IMR-90 (cell line): Measurements from ENCODE around the gene PSMD4. TPM values are rescaled to one million over a fixed set of nuclear protein-coding genes. Genes with fewer than 3 reads are reported as not detected.

Experiments used
- ATAC-seq: fragments of 200-7000 bp; cut with Tn5 transposase; 2 replicates; pipeline ENCODE4 v1.9.1; 2020; ENCODE audit warnings: low read depth, mild to moderate bottlenecking, moderate library complexity
- BruUV-seq: library from RNA; stranded (reverse); fragments of 400-500 nt; replicated peaks from 2 replicates; lab custom pipeline; 2021; lab: Mats Ljungman, UMichigan
- CTCF ChIA-PET: fragments of 300-600 bp; formaldehyde crosslinking; extraction: SDS; loops from one replicate; lab custom pipeline; 2021; ENCODE audit warnings: antibody characterized with exemption; lab: Yijun Ruan, JAX
- POLR2A ChIA-PET: fragments of 300-600 bp; sonication (Branson Sonifier 250); formaldehyde crosslinking; loops from one replicate; lab custom pipeline; 2022; ENCODE audit warnings: antibody characterized with exemption; ENCODE audit not compliant: unreplicated experiment; lab: Charles Lee
- DNase-seq: peaks from one replicate; pipeline ENCODE4 v3.0.0; 2013
- H2AFZ ChIP-seq: replicated peaks from 2 replicates; pipeline ENCODE3; 2013; ENCODE audit warnings: low read length, mild to moderate bottlenecking; ENCODE audit not compliant: poor library complexity
- H2AK5ac ChIP-seq: 2 replicates; pipeline ENCODE4 v1.6.1; 2013; ENCODE audit warnings: low read depth, low read length, inconsistent platforms
- H2AK9ac ChIP-seq: replicated peaks from 2 replicates; pipeline ENCODE3; 2013; ENCODE audit warnings: mild to moderate bottlenecking, low read depth, low read length, moderate library complexity; ENCODE audit not compliant: poor library complexity
- H2BK120ac ChIP-seq: 2 replicates; pipeline ENCODE4 v1.6.1; 2013; ENCODE audit warnings: low read depth, low read length, inconsistent platforms
- H2BK15ac ChIP-seq: 3 replicates; pipeline ENCODE4 v1.6.1; 2013; ENCODE audit warnings: low read depth, low read length, inconsistent platforms
- H2BK20ac ChIP-seq: 2 replicates; pipeline ENCODE4 v1.6.1; 2013; ENCODE audit warnings: low read depth, mild to moderate bottlenecking, inconsistent platforms, low read length, moderate library complexity
- H2BK5ac ChIP-seq: 2 replicates; pipeline ENCODE4 v1.6.1; 2013; ENCODE audit warnings: mild to moderate bottlenecking, low read depth, low read length, inconsistent platforms; ENCODE audit not compliant: poor library complexity, severe bottlenecking
- H3K14ac ChIP-seq: replicated peaks from 2 replicates; pipeline ENCODE4 v1.6.1; 2013; ENCODE audit warnings: low read depth, low read length, inconsistent platforms
- H3K18ac ChIP-seq: 2 replicates; pipeline ENCODE4 v1.6.1; 2013; ENCODE audit warnings: low read depth, low read length, control low read depth
- H3K23ac ChIP-seq: 2 replicates; pipeline ENCODE4 v1.6.1; 2013; ENCODE audit warnings: low read depth, low read length, inconsistent platforms
- H3K27ac ChIP-seq: 2 replicates; pipeline ENCODE4 v1.5.1; 2013; ENCODE audit warnings: mild to moderate bottlenecking, control low read depth, low read length; ENCODE audit not compliant: insufficient read depth
- H3K27me3 ChIP-seq: 2 replicates; pipeline ENCODE4 v1.6.1; 2013; ENCODE audit warnings: low read length; ENCODE audit not compliant: control insufficient read depth, insufficient read depth
- H3K36me3 ChIP-seq: 2 replicates; pipeline ENCODE4 v1.6.1; 2013; ENCODE audit warnings: low read length, mixed read lengths; ENCODE audit not compliant: control insufficient read depth, insufficient read depth
- H3K4ac ChIP-seq: 2 replicates; pipeline ENCODE4 v1.6.1; 2013; ENCODE audit warnings: low read depth, low read length, inconsistent platforms
- H3K4me1 ChIP-seq: 2 replicates; pipeline ENCODE4 v1.6.1; 2013; ENCODE audit warnings: low read length, mixed read lengths; ENCODE audit not compliant: control insufficient read depth, insufficient read depth
- H3K4me2 ChIP-seq: 2 replicates; pipeline ENCODE4 v1.6.1; 2013; ENCODE audit warnings: low read depth, mild to moderate bottlenecking, control low read depth, low read length, moderate library complexity
- H3K4me3 ChIP-seq: 2 replicates; pipeline ENCODE4 v1.5.1; 2013; ENCODE audit warnings: low read depth, mild to moderate bottlenecking, control low read depth, low read length, moderate library complexity; ENCODE audit not compliant: insufficient read depth
- H3K56ac ChIP-seq: 2 replicates; pipeline ENCODE4 v1.6.1; 2013; ENCODE audit warnings: low read length, inconsistent platforms; ENCODE audit not compliant: insufficient read depth; ENCODE audit errors: extremely low read depth
- H3K79me1 ChIP-seq, 2 experiments: 2 replicates each; pipeline ENCODE4 v1.6.1; 2013; ENCODE audit warnings: low read length in 2 of 2, inconsistent platforms in 1 of 2, low read depth in 1 of 2
- H3K9ac ChIP-seq: 2 replicates; pipeline ENCODE4 v1.6.1; 2013; ENCODE audit warnings: low read depth, low read length, control low read depth
- H3K9me1 ChIP-seq: 2 replicates; pipeline ENCODE4 v1.6.1; 2013; ENCODE audit warnings: low read length, inconsistent platforms; ENCODE audit not compliant: insufficient read depth
- H3K9me3 ChIP-seq: 2 replicates; pipeline ENCODE4 v1.6.1; 2013; ENCODE audit warnings: low read length; ENCODE audit not compliant: control insufficient read depth, insufficient read depth
- H4K20me1 ChIP-seq: 2 replicates; pipeline ENCODE4 v1.6.1; 2013; ENCODE audit warnings: low read length, inconsistent platforms; ENCODE audit not compliant: insufficient read depth
- H4K5ac ChIP-seq: 2 replicates; pipeline ENCODE4 v1.6.1; 2013; ENCODE audit warnings: mild to moderate bottlenecking, low read depth, low read length, control low read depth
- H4K8ac ChIP-seq, 2 experiments: 2 replicates each; pipeline ENCODE4 v1.6.1; 2013; ENCODE audit warnings: low read depth in 2 of 2, low read length in 2 of 2, control low read depth in 1 of 2, inconsistent platforms in 1 of 2
- H4K91ac ChIP-seq: 2 replicates; pipeline ENCODE4 v1.6.1; 2013; ENCODE audit warnings: low read depth, low read length, inconsistent platforms; ENCODE audit not compliant: insufficient read depth
- BHLHE40 ChIP-seq: fragments of 150-350 bp; IDR thresholded peaks from 2 replicates; pipeline ENCODE4 v1.6.1; 2016; ENCODE audit warnings: mild to moderate bottlenecking, low read depth, low read length
- RAD21 ChIP-seq: IDR thresholded peaks from 2 replicates; pipeline ENCODE4 v1.6.1; 2012; ENCODE audit warnings: low read length, improper control_type of control experiment
- whole genome bisulfite sequencing, 2 experiments: methylation state at CpG; one replicate each; pipeline versions ENCODE4 v1.1.5 to v1.1.7; 2013; ENCODE audit warnings: missing lambda C conversion rate in 2 of 2; ENCODE audit not compliant: insufficient read length in 1 of 2; ENCODE audit errors: extremely low coverage in 2 of 2; 5-methylcytosine and 5-hydroxymethylcytosine counted together
- dilution Hi-C: fragments of 300-500 bp; cut with HindIII; formaldehyde crosslinking; loops from one replicate; pipeline ENCODE4 v1.14.3; 2018; ENCODE audit warnings: low sequenced_read_pairs; ENCODE audit not compliant: unreplicated experiment
- in situ Hi-C: fragments of 300-500 bp; cut with MboI; formaldehyde crosslinking; loops from 3 replicates; pipeline ENCODE4 v1.14.3; 2019; ENCODE audit warnings: low sequenced_read_pairs, inconsistent platforms, mixed read lengths
- intact Hi-C: fragments of 100-400 bp; cut with micrococcal nuclease; formaldehyde crosslinking; loops from 2 replicates; pipeline ENCODE4 v1.10.0; 2022
- polyA plus RNA-seq, 3 experiments: library from polyadenylated mRNA; depleted of rRNA; stranded (reverse); fragments of >200 nt; gene quantifications; 2 replicates each; pipeline ENCODE4 v1.2.3, GENCODE V29; 2012; ENCODE audit warnings: low replicate concordance in 1 of 3
- total RNA-seq: library from RNA; depleted of rRNA; stranded (reverse); fragments of >200 nt; gene quantifications from 2 replicates; pipeline ENCODE4 v1.2.3, GENCODE V29; 2012

The PSMD4 gene
- total and polyA plus RNA-seq, 2 of the 4 experiments (the other 2 are of a cell fraction), result 289 to 314 TPM

DNA sequence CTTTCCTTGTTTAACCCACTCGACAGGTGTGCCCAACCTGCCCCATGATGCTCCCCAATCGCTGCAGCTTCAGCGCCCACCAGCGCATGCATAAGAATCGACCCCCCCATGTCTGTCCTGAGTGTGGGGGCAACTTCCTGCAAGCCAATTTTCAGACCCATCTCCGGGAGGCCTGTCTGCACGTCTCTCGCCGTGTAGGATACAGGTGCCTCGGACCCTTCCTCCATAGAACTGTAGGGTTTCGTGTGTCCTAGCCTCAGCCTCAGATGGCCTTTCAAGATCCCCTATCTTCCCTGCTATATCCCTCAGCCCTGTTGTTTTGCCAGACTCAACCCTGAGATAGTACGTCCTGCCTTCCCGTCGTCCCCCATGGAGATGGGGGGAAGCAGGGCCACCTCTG lies 34.0 kb downstream of the PSMD4 start:
- no peak overlapping the region for H3K4me2 ChIP-seq
- H3K56ac ChIP-seq, result no peak overlapping the region
- H3K79me1 ChIP-seq, result peaks cover 16 to 66% of the 10 kb centered on the region in 2 experiments
- H4K20me1 ChIP-seq, result peaks cover 34% of the 10 kb centered on the region
- H3K9me1 ChIP-seq, result no peaks in the 10 kb centered on the region
- H4K91ac ChIP-seq, result no peak overlapping the region
- H3K4me1 ChIP-seq, result peaks cover 5% of the 10 kb centered on the region; the same call in 1 of the 2 replicates
- H4K5ac ChIP-seq, result no peak overlapping the region
- dilution Hi-C loops, result no loop called here
- H4K8ac ChIP-seq, result no peak overlapping the region
- TF ChIP-seq RAD21 (no peak), BHLHE40 (no peak)
- H2BK5ac ChIP-seq, result no peak overlapping the region
- ChIA-PET POLR2A (no interaction called here), CTCF (no interaction called here)
- no peak for ATAC-seq
- WGBS, 2 experiments, result 96% methylated on average over 8 of the region's 14 CpGs; no CpG with 5 or more reads in 1 of the 2 experiments
- no peaks in the 10 kb centered on the region for H3K27me3 ChIP-seq
- no peak overlapping the region for H2AK9ac ChIP-seq
- H3K9ac ChIP-seq, result no peak overlapping the region
- no peak for DNase-seq
- no TSS peak for BruUV-seq
- H3K18ac ChIP-seq, result no peak overlapping the region
- H2AFZ ChIP-seq, result peak overlapping the region; percentile 17
- no peak overlapping the region for H2BK15ac ChIP-seq
- intact Hi-C loops, result no loop called here
- H2BK20ac ChIP-seq, result no peak overlapping the region
- no peak overlapping the region for H2BK120ac ChIP-seq
- H3K14ac ChIP-seq, result no peak overlapping the region
- H2AK5ac ChIP-seq, result no peak overlapping the region
- no peaks in the 10 kb centered on the region for H3K9me3 ChIP-seq
- H3K23ac ChIP-seq, result no peak overlapping the region
- no peak overlapping the region for H3K4ac ChIP-seq
- in situ Hi-C loops, result no loop called here
- H3K36me3 ChIP-seq, result peaks cover 74% of the 10 kb centered on the region
- H3K4me3 ChIP-seq, result no peak overlapping the region
- no peak overlapping the region for H3K27ac ChIP-seq
